Amniotic epithelial cell (primary cell): ENCODE data around the gene PARD3B.

Experiments used
- DNase-seq: peaks from one replicate; pipeline ENCODE4 v3.0.0-alpha.2; 2010; ENCODE audit warnings: low read depth

Gene PARD3B

GRCh38 chr2:204655101-204655500 is 109.8 kb downstream of the PARD3B start:
- peak; percentile 91 for DNase-seq

DNA sequence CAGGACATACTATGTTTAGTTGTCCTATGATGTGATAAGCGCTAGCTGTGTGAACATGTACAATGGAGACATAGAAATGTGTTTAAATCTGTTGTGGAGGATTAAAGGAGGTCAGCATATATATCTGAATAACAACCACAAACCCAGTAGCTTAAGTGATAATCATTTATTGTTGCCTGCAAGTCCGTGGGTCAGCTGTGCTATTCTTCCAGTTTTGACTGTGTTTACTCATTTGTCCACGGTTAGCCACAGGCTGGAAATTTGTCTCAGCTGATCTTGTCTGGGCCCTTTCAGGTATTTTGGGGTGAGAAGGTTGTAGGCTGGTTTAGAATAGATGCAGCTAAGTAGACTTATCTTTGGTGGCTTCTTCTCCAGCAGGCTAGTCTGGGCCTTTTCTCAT is 110.4 kb downstream of the PARD3B start:
- DNase-seq, result peak; percentile 59

- DNase-seq, result no peak
Observed at GRCh38 chr2:204657024-204657423, 111.7 kb downstream of the PARD3B start.

DNA sequence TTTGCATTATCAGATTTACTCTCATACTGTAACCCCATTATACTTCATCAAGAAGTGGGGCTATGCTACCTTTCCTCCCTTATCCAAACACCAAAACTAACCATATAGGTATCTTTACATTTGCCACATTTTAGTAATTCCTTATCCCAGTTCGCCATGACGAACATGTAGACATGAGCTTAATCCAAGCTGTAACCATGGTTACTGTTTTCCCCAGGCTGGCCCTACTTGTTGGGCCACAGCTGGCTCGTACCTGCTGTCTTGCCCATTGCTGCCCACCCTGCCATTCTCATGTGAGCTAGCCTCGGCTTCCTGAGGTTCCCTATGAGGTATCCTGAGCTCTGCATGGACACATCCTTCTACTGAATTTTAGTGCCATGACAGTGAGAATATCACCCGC is 117.7 kb downstream of the PARD3B start:
- DNase-seq, result no peak

- no peak for DNase-seq
Observed at GRCh38 chr2:204663816-204664425, 118.6 kb downstream of the PARD3B start.

GRCh38 chr2:204664708-204665121 is 119.4 kb downstream of the PARD3B start:
- peak; percentile 77 for DNase-seq

DNA sequence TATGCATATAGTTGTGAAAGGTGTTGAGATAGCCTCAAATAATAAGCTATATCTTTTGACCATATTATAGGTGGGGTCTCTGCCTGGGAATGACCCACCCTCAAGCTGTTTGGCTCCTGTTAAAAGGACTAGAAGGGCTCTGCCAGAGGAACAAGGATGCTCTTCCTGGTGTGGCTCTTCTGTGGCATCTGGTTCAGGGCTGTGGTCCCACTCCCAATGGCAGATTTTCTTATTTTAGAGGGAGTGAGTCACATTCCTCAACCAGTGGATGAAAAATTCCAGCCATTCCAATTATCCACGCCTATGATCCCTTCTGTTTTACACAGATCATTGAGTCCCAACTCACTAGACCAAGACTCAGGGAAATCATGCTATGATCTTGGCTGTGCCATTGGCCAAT is 119.9 kb downstream of the PARD3B start:
- DNase-seq, result peak; percentile 57

- peak; percentile 32 for DNase-seq
Observed at GRCh38 chr2:204665771-204666170, 120.5 kb downstream of the PARD3B start.

DNA sequence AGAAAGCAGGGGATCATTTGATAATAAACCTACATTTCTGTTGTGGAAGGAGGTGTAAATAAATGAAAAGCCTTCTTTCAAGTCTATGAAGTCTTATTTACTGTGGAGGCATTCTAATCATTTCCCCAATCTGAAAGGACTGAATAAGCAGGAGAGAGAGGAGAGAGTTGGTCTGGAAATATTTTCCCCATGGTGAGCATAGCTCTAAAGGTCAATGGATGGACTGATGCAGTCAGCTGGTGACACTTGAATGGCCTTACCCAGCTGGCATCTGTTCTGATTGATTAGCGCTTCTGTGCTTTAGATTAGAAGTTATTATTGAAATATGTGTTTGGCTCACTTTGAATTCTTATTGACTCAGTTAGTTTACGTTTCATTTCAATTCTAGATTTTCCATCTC is 122.7 kb downstream of the PARD3B start:
- DNase-seq, result no peak

GRCh38 chr2:204669382-204669781 is 124.1 kb downstream of the PARD3B start:
- no peak for DNase-seq

GRCh38 chr2:204670124-204670523 is 124.8 kb downstream of the PARD3B start:
- peak; percentile 12 for DNase-seq

- DNase-seq, result no peak
Observed at GRCh38 chr2:204670756-204671155, 125.5 kb downstream of the PARD3B start.

DNA sequence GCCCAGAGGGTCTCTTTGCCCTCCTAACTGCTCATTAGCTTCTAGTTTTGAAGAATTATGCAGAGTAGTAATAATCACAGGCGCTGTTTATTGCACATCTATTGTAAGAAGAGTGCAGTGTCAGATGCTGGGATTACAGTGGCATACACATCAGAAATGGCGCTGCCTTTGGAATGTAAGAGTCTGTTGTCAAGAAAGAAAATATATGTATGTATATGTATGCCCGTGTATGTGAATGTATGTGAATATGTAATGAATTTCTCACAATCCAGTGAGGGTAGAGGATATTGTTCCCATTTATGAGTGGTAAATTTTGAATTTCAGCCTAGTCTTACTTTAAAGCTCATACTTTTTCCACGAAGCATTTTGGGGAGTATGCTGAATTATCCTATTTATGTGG is 127.5 kb downstream of the PARD3B start:
- no peak for DNase-seq

- DNase-seq, result peak; percentile 59
Observed at GRCh38 chr2:204673877-204674276, 128.6 kb downstream of the PARD3B start.

DNA sequence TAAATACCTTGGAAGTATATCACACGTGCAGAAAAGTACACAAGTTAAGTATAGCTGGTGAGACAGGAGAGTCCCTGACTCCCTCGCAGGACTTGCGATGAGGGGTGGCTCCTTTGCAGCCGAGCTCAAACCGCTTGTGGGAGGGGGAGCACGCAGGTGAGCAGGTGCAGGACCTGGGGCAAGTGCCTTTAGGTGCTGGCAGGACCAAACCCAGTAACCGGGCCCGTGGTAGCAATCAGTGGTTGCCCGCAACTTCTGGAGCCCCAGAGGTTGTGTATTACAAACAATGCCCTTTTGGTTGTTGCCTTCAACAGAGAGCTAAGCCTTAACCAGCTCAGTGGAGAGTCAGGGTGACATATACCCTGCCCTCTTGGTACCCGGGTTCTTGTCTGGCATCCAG is 132.8 kb downstream of the PARD3B start:
- no peak for DNase-seq

- DNase-seq, result peak; percentile 56
Observed at GRCh38 chr2:204680576-204680975, 135.3 kb downstream of the PARD3B start.

- DNase-seq, result no peak
Observed at GRCh38 chr2:204681412-204681811, 136.1 kb downstream of the PARD3B start.

DNA sequence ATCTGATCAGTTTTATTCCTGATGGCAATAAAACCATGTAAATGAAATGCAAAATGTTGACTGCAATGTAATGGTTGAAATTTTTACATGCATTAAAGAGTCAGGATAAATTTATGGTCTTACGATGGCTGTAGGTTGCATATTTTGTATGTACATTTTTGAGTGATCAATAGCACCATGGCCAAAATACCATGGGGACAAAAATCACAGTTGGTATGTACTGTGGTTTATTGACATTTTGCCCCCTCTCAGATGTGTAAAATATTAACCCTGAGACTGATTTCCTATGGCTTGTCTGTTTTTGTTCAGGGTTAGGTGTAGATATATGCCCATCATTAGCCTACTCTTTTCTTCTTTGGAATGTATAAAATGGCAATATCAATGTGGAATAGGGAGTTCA is 138.1 kb downstream of the PARD3B start:
- DNase-seq, result no peak

GRCh38 chr2:204686406-204686805 is 141.1 kb downstream of the PARD3B start:
- no peak for DNase-seq

- no peak for DNase-seq
Observed at GRCh38 chr2:204687776-204688175, 142.5 kb downstream of the PARD3B start.

DNA sequence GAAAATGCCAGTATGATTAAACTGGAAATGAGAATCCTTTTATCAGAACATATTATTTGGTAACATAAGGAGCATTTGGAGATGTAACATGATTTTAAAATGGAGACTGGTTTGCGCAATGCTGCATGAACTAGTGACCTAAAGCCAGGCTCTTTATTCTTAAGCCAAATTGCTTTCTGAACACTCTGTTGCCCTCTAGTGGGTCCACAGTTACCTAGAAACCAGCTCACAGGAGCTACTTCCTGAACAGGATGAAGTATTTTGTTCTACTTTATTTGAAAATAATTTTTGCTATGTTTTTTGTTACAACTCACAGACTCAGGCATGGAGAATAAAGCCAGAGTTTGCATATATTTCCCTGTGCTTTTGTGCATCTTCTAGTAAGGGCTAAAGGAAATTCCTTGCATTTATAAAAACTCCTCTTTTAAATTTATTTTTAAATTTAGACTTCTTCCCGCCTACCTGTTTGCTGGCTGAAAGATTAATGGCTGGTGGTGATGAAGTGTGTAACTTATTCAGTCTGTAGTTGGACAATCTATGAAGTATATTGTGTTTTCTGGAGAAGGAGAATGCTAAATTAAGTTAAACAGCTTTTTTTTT is 146.7 kb downstream of the PARD3B start:
- peak; percentile 92 for DNase-seq

- DNase-seq, result no peak
Observed at GRCh38 chr2:204692790-204693189, 147.5 kb downstream of the PARD3B start.

DNA sequence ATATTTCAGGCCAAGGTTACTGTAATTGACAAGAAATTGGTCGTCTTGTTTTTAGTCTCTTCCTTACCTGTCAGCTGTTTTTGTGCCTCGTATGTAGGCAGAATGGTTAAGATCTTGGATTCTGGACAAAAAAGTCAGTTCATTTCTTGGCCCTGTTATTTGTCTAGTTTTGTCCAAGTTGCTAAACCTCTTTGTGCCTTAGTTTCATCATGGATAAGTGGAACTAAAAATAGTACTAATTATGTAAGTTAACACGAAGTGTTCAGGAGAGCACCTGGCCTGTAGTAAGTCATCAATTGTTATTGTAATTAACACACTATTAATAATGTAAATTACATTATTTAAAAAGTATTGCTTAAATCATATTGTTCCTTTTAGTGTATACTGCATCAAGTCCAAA is 148.0 kb downstream of the PARD3B start:
- DNase-seq, result no peak

- DNase-seq, result peak; percentile 47
Observed at GRCh38 chr2:204695506-204695905, 150.2 kb downstream of the PARD3B start.
